Adipocyte (in vitro differentiated cells): ENCODE data around the gene KCNMB1.

Experiments used
- DNase-seq: peaks from one replicate; pipeline ENCODE4 v3.0.0-alpha.2; 2015; ENCODE audit warnings: low read depth
- H3K27me3 ChIP-seq: replicated peaks from 2 replicates; pipeline ENCODE4 v1.7.0; 2013; ENCODE audit warnings: mild to moderate bottlenecking, low read length, moderate library complexity; ENCODE audit not compliant: control insufficient read depth, insufficient read depth
- H3K36me3 ChIP-seq: 2 replicates; pipeline ENCODE4 v1.7.0; 2013; ENCODE audit warnings: low read length, mild to moderate bottlenecking, moderate library complexity; ENCODE audit not compliant: control insufficient read depth, insufficient read depth, severe bottlenecking
- H3K4me1 ChIP-seq: 2 replicates; pipeline ENCODE4 v1.7.0; 2013; ENCODE audit warnings: mild to moderate bottlenecking, low read length, moderate library complexity; ENCODE audit not compliant: control insufficient read depth, insufficient read depth
- H3K4me3 ChIP-seq: 2 replicates; pipeline ENCODE4 v1.7.0; 2013; ENCODE audit warnings: mild to moderate bottlenecking, low read length, moderate library complexity
- H3K9ac ChIP-seq: 2 replicates; pipeline ENCODE4 v1.7.0; 2013; ENCODE audit warnings: mild to moderate bottlenecking, low read length, moderate library complexity
- H3K9me3 ChIP-seq: 2 replicates; pipeline ENCODE4 v1.7.0; 2013; ENCODE audit warnings: mild to moderate bottlenecking, low read length, moderate library complexity; ENCODE audit not compliant: control insufficient read depth

KCNMB1 gene

GRCh38 chr5:170393958-170394357, 4.8 kb upstream of the KCNMB1 start:
- Histone ChIP-seq H3K4me1 (no peaks in the 10 kb centered on the region), H3K9me3 (no peaks in the 10 kb centered on the region), H3K9ac (no peak overlapping the region), H3K4me3 (no peak overlapping the region), H3K36me3 (no peaks in the 10 kb centered on the region), H3K27me3 (peaks cover 45% of the 10 kb centered on the region)
- DNase-seq: no peak

GRCh38 chr5:170393235-170393634, 4.1 kb upstream of the KCNMB1 start:
- Histone ChIP-seq H3K4me3 (no peak overlapping the region), H3K36me3 (no peaks in the 10 kb centered on the region), H3K27me3 (peaks cover 52% of the 10 kb centered on the region), H3K4me1 (no peaks in the 10 kb centered on the region), H3K9me3 (no peaks in the 10 kb centered on the region), H3K9ac (no peak overlapping the region)
- DNase-seq: no peak

- Histone ChIP-seq H3K9me3 (no peaks in the 10 kb centered on the region), H3K4me3 (no peak overlapping the region), H3K4me1 (no peaks in the 10 kb centered on the region), H3K36me3 (no peaks in the 10 kb centered on the region), H3K27me3 (peaks cover 56% of the 10 kb centered on the region), H3K9ac (no peak overlapping the region)
- DNase-seq: no peak
These were observed 1.3 kb upstream of the KCNMB1 start for GRCh38 chr5:170390472-170390871.

GRCh38 chr5:170389550-170389892, 354 bp upstream of the KCNMB1 start:
- no peaks in the 10 kb centered on the region for H3K4me1 ChIP-seq
- no peak for DNase-seq
- H3K9ac ChIP-seq: no peak overlapping the region

GRCh38 chr5:170387775-170388639, 1.2 kb downstream of the KCNMB1 start:
- H3K9ac ChIP-seq: no peak overlapping the region
- no peaks in the 10 kb centered on the region for H3K4me1 ChIP-seq
- H3K9me3 ChIP-seq: no peaks in the 10 kb centered on the region
- no peaks in the 10 kb centered on the region for H3K36me3 ChIP-seq
- DNase-seq: no peak
- H3K27me3 ChIP-seq: peaks cover 80% of the 10 kb centered on the region
- H3K4me3 ChIP-seq: no peak overlapping the region

More at GRCh38 chr5:170389550-170389892, 354 bp upstream of the KCNMB1 start:
- no peak overlapping the region for H3K4me3 ChIP-seq
- no peaks in the 10 kb centered on the region for H3K9me3 ChIP-seq
- H3K36me3 ChIP-seq: no peaks in the 10 kb centered on the region
- H3K27me3 ChIP-seq: peaks cover 65% of the 10 kb centered on the region

- H3K4me3 ChIP-seq: no peak overlapping the region
- no peak overlapping the region for H3K9ac ChIP-seq
- H3K9me3 ChIP-seq: no peaks in the 10 kb centered on the region
- DNase-seq: no peak
- H3K27me3 ChIP-seq: peaks cover 83% of the 10 kb centered on the region
- H3K36me3 ChIP-seq: no peaks in the 10 kb centered on the region
- no peaks in the 10 kb centered on the region for H3K4me1 ChIP-seq
These were observed 2.3 kb downstream of the KCNMB1 start for GRCh38 chr5:170386743-170387395.

- peaks cover 66% of the 10 kb centered on the region for H3K27me3 ChIP-seq
- no peak overlapping the region for H3K9ac ChIP-seq
- no peak for DNase-seq
- H3K4me1 ChIP-seq: no peaks in the 10 kb centered on the region
- no peak overlapping the region for H3K4me3 ChIP-seq
- H3K36me3 ChIP-seq: no peaks in the 10 kb centered on the region
- H3K9me3 ChIP-seq: no peaks in the 10 kb centered on the region
These were observed 5.9 kb downstream of the KCNMB1 start for GRCh38 chr5:170383227-170383626.

GRCh38 chr5:170382790-170383189, 6.4 kb downstream of the KCNMB1 start:
- peaks cover 62% of the 10 kb centered on the region for H3K27me3 ChIP-seq
- H3K9ac ChIP-seq: no peak overlapping the region
- no peaks in the 10 kb centered on the region for H3K4me1 ChIP-seq
- no peak overlapping the region for H3K4me3 ChIP-seq
- no peaks in the 10 kb centered on the region for H3K36me3 ChIP-seq
- no peak for DNase-seq
- H3K9me3 ChIP-seq: no peaks in the 10 kb centered on the region

- DNase-seq: no peak
- H3K4me1 ChIP-seq: no peaks in the 10 kb centered on the region
- H3K27me3 ChIP-seq: peaks cover 41% of the 10 kb centered on the region
- H3K36me3 ChIP-seq: no peaks in the 10 kb centered on the region
- H3K9me3 ChIP-seq: no peaks in the 10 kb centered on the region
- H3K4me3 ChIP-seq: no peak overlapping the region
- no peak overlapping the region for H3K9ac ChIP-seq
These were observed 8.7 kb downstream of the KCNMB1 start for GRCh38 chr5:170380361-170380951.

- no peaks in the 10 kb centered on the region for H3K9me3 ChIP-seq
- DNase-seq: no peak
- no peak overlapping the region for H3K4me3 ChIP-seq
- H3K9ac ChIP-seq: no peak overlapping the region
- no peaks in the 10 kb centered on the region for H3K36me3 ChIP-seq
- H3K4me1 ChIP-seq: no peaks in the 10 kb centered on the region
- H3K27me3 ChIP-seq: peaks cover 23% of the 10 kb centered on the region
These were observed 10.4 kb downstream of the KCNMB1 start for GRCh38 chr5:170378740-170379139.

GRCh38 chr5:170377027-170377426, 12.1 kb downstream of the KCNMB1 start:
- no peaks in the 10 kb centered on the region for H3K4me1 ChIP-seq
- H3K36me3 ChIP-seq: no peaks in the 10 kb centered on the region
- H3K4me3 ChIP-seq: no peak overlapping the region
- DNase-seq: no peak
- H3K9me3 ChIP-seq: no peaks in the 10 kb centered on the region
- peaks cover 10% of the 10 kb centered on the region for H3K27me3 ChIP-seq
- H3K9ac ChIP-seq: no peak overlapping the region
